HG03575 (cell line): ENCODE data around the gene GLRX2.

Source experiments
- ATAC-seq: cut with Tn5 transposase; IDR thresholded peaks from one replicate; pipeline ENCODE4 v1.9.1; 2021; ENCODE audit not compliant: unreplicated experiment, insufficient number of reproducible peaks, low FRiP score; ENCODE audit errors: extremely low read depth

GLRX2 gene

DNA sequence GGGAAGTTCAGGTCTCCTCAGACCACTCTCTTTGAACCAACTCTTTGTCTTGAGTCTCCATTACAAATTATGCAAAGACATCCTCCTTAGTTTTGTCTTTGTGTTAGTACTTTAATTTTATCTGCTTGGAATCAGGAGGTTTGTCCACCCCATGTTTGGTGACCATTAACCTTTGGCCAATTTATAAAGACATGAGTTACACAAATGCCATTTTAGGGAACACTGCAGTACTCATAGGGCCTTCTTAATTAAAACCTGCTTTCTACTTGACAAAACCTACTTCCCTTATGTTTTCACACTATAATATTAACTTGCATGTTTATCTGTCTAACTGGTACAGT is 8.7 kb upstream of the GLRX2 start:
- ATAC-seq: no peak

DNA sequence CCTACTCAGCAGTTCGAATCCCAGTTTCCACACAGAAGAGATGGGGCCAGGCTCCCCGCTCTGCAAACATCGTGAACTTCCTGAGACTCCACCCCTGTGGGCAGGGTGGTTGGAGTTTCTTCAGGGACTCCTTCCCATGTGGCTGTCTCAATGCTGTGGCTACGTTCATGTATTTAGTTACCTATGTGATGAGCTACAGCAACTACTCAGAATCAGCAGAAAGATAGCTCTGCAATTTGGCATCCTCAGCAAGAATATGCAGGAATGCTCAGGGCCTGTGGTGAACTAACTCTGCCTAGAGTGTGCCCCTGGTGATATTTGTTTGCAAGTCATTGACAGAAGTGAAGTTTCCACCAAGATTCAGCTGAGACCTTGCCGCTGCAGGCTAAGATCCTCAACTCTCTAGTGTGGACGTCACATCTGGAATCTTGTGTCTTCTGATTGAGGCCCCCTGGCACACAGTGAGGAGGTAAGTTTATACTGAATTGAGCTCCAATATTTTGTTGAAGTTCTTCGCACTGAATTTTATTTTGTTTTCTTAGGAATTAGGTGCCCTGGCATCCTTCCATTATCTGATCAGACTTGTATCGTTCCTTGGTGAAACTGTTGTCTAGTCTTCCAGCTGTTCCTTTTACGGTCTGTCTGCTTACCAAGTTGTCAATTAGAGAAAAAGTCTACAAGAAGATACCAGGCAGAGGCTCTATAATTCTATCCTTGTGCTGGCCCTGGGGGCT is 8.2 kb upstream of the GLRX2 start:
- no peak for ATAC-seq

DNA sequence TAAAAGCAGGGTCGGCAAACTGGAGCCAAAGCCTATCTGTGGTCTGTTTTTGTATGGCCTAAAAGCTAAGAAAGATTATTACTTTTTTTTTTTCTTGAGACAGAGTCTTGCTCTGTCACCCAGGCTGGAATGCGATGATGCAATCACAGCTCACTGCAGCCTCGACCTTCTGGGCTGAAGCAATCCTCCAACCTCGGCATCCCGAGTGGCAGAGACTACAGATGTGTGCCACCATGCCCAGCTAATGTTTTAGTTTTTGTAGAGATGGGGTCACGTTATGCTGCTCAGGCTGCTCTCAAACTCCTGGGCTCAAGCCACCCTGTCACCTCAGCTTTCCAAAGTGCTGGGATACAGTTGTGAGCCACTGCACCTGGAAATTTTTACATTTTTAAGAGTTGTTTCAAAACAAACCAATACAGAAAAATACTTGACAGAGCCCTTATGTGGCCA is 6.5 kb upstream of the GLRX2 start:
- ATAC-seq: no peak

DNA sequence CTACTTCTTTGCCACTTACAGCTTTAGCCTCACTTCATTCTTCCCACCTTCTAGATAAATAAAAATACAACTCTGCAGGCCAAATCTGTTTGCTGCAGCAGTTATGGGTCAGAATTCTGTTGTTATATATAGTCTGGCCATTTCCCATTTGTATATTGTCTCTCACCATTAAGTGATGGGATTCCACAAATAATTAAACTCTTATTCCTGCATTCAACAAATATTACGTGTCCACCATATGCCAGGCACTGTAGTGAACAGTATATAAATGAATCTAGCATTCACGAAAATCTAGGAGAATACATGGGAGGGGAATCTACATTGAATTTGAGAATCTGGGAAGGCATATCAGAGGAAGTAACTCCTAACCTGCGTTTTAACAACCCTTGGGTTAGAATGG is 5.7 kb upstream of the GLRX2 start:
- ATAC-seq: no peak

DNA sequence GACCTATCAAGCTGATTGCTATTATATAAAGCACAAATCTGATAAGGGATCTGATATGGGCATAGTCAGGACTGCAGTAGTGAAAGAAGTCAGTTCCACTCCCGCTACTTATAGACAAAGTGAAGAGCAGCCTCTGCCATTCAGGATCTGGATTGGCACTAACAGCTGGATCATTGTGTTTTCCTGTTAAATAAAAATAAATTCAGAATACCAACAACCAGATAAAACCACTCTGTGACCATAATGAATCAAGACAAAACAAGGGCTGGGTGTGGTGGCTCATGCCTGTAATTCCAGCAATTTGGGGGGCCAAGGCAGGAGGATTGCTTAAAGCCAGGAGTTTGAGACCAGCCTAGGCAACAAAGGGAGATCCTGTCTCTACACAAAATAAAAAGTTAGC is 5.0 kb upstream of the GLRX2 start:
- ATAC-seq: no peak

DNA sequence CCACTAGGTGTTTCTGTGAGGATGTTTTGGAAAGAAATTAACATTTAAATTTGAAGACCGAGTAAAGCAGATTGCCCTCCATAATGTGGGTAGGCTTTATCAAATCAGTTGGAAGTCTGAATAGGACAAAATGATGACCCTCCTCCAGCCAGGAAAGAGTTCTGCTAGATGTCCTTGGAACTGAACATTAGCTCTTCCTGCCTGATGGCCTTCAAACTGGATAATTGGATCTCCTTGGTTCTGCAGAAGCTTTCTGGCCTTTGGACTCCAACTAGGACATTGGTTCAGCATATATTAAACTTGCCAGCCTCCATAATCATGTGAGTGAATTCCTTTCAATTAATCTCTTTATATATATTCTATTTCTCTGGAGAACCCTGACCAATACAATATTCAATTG is 4.4 kb upstream of the GLRX2 start:
- no peak for ATAC-seq

DNA sequence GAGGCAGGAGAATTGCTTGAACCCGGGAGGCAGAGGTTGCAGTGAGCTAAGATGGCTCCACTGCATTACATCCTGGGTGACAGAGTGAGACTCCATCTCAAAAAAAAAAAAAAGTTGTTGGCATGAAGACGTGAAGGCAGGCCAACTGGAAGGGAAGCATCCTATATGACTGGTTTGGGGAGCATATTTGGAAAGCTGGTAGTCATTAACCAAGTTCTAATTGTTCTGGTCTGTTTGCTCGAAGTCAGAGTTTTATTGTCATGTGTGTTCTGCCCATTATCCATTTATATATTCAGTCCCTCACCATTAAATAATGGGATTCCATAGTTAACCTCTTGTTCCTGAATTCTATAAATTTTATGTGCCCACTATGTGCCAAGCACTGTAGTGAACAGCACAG is 3.3 kb upstream of the GLRX2 start:
- no peak for ATAC-seq

DNA sequence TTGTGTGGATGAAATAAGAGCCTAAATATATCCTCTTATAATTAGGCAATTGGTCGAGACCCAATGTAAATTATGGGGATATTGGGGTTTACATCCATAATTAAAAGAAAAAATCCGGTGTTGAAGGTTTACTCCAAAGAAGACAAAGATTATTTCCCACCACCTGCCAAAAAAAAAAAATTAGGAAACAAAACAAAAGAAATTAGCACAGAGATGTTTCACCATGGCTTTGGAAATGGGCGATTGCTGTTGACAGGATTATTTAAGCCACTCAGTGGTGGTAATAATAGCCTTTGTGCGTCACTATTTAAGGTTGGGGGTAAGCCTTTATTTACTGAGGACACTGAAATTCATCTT is 585 bp upstream of the GLRX2 start:
- ATAC-seq: no peak

DNA sequence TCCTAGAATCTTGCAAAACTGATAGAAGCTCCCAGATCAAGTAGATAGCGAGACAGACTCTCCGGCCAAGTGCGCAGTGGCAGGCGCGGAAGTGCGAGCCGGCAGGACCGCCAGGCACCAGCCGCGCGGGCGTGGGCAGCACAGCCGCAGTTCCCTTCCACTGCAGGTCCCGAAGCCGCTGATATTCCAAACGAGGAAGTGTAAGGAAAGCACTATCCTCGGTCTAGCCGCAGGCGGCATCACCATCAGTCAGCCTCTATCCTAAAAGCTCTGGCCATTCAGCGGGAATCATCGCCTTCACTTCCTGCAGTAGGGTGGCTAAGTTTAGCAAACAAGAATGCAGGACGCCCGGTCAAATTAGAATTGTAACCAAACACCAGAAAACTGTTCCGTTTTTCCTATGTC is 710 bp downstream of the GLRX2 start:
- ATAC-seq: no peak

DNA sequence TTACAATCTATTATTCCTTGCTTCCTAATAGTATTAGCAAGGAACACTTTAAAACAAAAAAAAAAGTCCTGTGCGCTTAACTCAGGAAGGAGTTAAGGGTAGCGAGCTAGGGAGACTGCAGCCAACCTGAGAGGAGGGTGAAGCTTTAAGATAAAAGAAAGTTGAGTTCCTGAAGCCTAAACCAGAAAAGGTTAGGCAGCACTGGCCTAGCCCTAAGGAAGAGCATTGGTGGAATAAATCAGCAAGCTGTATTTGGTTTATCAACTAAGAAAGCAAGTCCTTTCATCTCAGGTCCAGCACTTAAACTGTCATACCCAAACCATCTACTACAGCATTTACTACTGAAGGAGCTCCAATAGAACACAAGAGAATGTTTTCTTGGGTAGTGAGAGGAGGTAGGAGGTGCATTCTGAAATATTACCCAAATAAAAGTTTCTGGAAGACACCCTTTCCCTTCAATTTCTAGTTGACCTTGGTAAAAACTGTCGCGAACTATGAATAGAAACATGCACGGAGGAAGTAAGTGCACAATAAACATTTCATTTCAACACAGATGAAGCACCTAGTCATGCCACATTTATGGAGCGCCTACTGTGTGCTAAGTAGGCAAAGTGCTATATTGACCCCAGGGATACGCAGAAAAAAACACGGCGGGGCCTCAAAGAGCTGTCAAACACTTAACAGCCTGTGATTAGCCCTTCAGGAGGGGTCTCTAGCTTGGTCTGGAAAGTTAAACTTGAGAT is 1.3 kb downstream of the GLRX2 start:
- no peak for ATAC-seq

DNA sequence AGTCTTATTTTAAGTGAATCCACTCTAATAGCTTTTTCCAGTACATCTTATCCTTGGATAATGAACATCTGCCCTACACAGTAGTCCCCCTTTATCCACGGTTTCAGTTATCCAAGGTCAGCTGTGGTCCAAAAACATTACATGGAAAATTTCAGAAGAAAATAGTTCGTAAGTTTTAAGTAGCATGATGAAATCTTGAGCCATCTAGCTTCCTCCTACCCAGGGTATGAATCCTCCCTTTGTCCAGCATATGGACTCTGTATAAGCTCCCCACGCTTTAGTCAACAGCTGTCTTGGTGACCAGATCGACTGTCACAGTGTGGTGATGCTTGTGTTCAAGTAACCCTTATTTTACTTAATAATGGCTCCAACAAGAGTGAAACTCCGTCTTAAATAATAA is 2.6 kb downstream of the GLRX2 start:
- no peak for ATAC-seq

DNA sequence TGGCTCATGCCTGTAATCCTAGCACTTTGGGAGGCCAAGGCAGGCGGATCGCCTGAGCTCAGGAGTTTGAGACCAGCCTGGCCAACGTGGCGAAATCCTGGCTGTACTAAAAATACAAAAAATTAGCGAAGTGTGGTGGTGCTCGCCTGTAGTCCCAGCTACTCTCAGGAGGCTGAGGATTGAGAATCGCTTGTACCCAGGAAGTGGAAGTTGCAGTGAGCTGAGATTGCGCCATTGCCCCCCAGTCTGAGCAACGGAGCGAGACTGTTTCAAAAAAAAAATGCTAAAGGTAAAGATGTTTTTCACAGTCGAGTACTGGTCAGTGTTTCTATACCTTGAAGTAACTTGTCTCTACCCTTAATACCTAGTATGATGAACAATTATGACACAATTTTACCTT is 11.1 kb downstream of the GLRX2 start:
- ATAC-seq: no peak

DNA sequence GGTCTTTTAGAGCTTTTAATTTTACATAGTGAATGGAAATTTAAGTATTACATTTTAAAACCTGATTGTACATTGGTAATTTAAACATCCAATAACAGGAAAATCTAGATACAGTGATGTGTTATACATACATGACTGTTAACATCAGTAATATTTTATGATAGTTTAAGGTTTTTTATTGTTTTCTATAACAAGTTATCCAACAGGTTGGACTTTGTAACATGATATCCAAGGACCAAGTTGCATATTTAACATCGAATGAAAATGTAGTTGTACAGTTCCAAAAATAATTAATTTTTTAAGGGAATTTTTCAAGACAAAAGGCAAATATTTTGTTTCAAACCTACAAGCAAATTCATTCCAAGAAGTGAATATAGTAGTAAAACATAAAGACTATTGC is 14.3 kb downstream of the GLRX2 start:
- ATAC-seq: no peak

DNA sequence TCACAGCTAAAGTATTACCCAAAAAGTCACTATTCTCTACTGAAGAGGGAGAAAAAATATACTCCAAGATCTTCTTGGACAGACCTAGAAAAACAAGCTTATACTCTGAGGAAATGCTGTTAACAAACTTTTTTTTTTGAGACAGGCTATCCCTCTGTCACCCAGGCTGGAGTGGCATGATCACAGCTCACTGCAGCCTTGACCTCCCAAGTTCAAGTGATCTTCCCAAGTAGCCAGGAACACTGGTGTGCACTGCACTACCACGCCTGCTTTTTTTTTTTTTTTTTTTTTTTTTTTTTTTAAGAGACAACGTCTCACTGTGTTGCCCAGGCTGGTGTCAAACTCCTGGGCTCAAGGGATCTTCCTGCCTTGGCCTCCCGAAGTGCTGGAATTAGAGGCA is 17.3 kb downstream of the GLRX2 start:
- ATAC-seq: no peak

DNA sequence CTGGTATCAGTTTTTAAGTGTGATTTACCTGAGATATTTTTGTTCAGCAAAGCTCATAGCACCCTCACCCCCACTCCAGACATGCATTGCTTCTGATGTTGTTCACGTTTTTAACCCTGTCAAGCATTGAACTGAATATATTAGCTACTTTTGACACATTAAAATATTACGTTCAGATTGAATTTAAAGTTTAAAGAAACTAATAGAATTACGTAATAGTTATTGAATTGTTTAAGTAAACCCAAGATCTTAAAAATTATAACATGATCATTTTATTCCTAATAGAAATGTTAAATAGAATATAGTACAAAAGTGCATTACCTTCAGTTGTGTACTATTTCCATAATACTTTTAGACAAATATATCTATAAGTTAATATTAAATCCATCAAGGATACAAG is 18.9 kb downstream of the GLRX2 start:
- no peak for ATAC-seq

DNA sequence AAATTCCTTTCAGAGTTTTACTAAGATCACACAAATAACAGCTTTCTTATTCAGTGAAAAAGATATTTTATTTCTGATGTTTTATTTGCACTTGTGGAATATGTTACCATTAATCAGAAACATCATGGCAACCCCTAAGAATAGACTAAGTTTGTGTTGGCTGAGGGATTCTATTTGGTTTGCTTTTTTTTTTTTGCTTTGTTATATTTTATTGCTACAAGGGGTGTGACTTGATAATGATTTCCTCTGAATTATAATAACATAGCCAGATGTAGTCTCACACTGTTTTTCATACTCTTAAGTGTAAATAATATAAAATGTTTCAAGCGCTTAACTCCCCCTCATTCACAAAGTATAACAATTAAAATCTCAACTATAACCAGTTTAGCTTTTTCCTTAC is 20.0 kb downstream of the GLRX2 start:
- ATAC-seq: no peak

DNA sequence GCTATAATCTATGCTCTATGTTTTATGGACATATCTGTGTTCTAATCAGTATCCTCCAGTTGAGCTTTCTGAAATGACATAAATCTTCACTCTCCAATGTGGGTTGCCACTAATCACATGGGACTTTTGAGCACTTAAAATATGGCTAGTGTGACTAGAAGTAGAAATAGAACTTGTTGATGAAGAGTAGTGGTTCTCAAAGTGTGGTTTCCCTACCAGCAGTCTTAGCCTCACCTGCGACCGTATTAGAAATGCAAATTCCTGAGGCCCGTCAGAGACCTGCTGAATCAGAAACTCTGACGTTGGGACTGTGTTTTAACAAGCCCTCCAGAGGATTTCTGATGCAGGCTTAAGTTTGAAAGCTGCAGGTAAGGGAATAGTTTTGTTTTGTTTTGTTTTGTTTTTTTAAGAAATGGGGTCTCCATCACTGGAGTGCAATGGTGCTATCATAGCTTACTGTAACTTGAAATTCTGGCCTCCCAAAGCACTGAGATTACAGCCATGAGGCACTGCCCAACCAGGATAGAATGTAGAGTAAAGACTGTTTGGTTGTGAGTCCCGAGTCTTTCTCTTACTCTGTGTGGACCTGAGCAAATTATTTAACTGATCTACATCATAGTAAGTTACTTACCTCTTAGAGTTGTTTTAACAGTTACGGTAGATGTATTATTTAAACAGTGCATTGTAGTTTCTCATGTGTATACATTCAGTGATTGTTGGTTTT is 21.7 kb downstream of the GLRX2 start:
- peak; percentile 83 for ATAC-seq

DNA sequence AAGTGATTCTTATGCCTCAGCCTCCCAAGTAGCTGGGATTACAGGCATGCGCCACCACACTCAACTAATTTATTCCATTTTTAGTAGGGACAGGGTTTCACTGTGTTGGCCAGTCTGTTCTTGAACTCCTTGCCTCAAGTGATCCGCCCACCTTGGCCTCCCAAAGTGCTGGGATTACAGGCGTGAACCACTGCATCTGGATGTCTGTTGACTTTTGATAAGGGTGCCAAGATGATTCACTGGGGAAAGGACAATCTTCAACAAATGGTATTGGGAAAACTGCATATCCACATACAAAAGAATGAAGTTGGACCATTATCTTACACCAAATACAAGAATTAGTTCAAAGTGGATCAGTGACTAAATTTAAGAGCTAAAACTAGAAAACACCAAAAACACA is 26.0 kb downstream of the GLRX2 start:
- ATAC-seq: no peak

DNA sequence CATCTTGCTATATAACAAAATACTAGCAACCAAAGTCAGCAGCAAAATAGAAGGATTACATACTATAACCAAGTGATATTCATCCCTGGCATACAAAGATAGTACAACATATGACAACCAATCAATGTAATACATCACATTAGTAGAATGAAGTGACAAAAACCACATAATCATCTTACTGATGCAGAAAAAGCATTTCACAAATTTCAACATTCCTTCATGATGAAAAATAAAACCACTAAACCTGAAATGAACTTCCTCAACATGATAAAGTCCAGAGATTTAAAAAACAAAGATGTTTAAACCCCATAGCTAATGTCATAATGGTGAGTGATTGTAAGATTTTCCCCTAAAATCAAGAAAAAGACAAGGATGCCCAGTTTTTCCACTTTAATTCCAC is 27.2 kb downstream of the GLRX2 start:
- ATAC-seq: no peak

DNA sequence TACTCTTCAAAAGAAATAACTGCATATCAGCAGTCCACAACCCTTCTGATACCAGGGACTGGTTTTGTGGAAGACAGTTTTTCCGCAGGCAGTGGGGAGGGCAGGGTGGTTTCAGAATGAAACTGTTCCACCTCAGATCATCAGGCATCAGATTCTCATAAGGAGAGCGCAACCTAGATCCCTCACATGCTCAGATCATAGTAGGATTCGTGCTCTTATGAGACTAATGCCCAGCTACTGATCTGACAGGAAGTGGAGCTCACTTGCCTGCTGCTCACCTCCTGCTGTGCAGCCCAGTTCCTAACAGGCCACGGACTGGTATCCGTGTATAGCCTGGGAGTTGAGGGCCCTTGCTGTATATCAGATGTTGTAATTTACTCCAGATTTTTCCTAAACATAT is 34.3 kb downstream of the GLRX2 start:
- peak; percentile 32 for ATAC-seq
